Esophagus squamous epithelium (tissue), 5 donors: ENCODE results near the gene LZTR1. TPM values are rescaled to one million over a fixed set of nuclear protein-coding genes. Genes with fewer than 3 reads are reported as not detected.

Experiments used
- DNase-seq: peaks from one replicate; lab custom pipeline; 2025; lab: John Stamatoyannopoulos, UW
- H3K27ac ChIP-seq, 4 donors: fragments of 200-600 bp; sonication (generic); one replicate each; pipeline ENCODE4 v1.5.1; 2016 to 2019; ENCODE audit warnings: mild to moderate bottlenecking in 1 of 4
- H3K27me3 ChIP-seq, 4 donors: fragments of 200-600 bp; sonication (generic); 1 replicate in 3 of 4; 2 replicates in 1 of 4; pipeline versions ENCODE4 v1.5.1 to v1.6.0; 2017 to 2021; ENCODE audit warnings: antibody characterized with exemption in 1 of 4
- H3K36me3 ChIP-seq, 3 donors: fragments of 200-600 bp; sonication (generic); one replicate each; pipeline ENCODE4 v1.5.1; 2016 to 2019
- H3K4me1 ChIP-seq, 3 donors: fragments of 200-600 bp; sonication (generic); one replicate each; pipeline ENCODE4 v1.5.1; 2017 to 2019
- H3K4me3 ChIP-seq, 4 donors: fragments of 200-600 bp; sonication (generic); 1 replicate in 3 of 4; 2 replicates in 1 of 4; pipeline ENCODE4 v1.5.1; 2016 to 2019; ENCODE audit warnings: mild to moderate bottlenecking in 2 of 4, moderate library complexity in 1 of 4
- H3K9me3 ChIP-seq, 3 donors: fragments of 200-600 bp; sonication (generic); one replicate each; pipeline ENCODE4 v1.5.1; 2016 to 2019
- CTCF ChIP-seq, 6 experiments: fragments of 450-650 bp in 4 of 6; fragments of 200-600 bp in 2 of 6; sonication (generic) in 2 of 6; IDR thresholded peaks; one replicate each; pipeline ENCODE4 v1.5.1; 2016 to 2019; ENCODE audit warnings: antibody characterized with exemption in 6 of 6, mild to moderate bottlenecking in 4 of 6, moderate library complexity in 4 of 6
- POLR2A ChIP-seq, 4 donors: fragments of 450-650 bp; IDR thresholded peaks; one replicate each; pipeline ENCODE4 v1.6.1; 2017; ENCODE audit warnings: antibody characterized with exemption in 4 of 4, mild to moderate bottlenecking in 4 of 4, moderate library complexity in 3 of 4
- WGBS, 2 donors: methylation state at CpG; one replicate each; pipeline ENCODE4 v1.1.5; 2018; 5-methylcytosine and 5-hydroxymethylcytosine counted together
- intact Hi-C: fragments of 100-400 bp; cut with DNase I; formaldehyde crosslinking; loops from one replicate; pipeline ENCODE4 v1.15.0; 2022
- total RNA-seq, 4 donors: library from RNA; depleted of rRNA; stranded (reverse); fragments of >200 nt; gene quantifications; one replicate each; pipeline ENCODE4 v1.1.0, GENCODE V29; 2016
- donor health status: DM: yes; HTN: yes; CAD: no.

The LZTR1 gene
- total RNA-seq, 4 donors from 2014 or later, result 15.3 to 44.4 (median 25.5) TPM

DNA sequence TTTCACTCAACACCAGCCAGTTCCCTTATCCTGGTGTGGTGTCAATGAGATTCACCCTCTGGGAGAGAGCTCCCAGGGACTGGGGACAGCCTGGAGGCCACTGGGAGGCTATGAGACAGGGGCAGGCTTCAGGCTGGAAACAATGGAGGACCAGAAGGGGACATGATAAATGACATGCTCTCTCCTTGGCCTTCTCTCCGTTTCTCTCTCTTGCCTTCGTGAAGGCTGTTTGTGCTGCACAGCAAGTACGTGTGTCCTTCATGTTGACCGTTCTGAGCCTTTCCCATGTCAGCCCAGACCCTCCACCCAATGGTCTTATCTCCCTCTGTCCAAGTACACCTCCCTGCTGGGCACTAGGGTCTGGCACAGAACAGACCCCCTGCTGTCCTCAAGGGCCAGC is 1.6 kb upstream of the LZTR1 start:
- Histone ChIP-seq H3K4me3 (no peak overlapping the region), H3K27ac (peak overlapping the region in 1 of 4 donors; percentile 83), H3K9me3 (no peaks in the 10 kb centered on the region), H3K27me3 (no peaks in the 10 kb centered on the region), H3K4me1 (peaks cover 26 to 54% (median 27%) of the 10 kb centered on the region in 3 donors), H3K36me3 (peaks cover 0 to 20% (median 0%) of the 10 kb centered on the region in 3 donors)
- intact Hi-C loops, result no loop called here
- DNase-seq, result no peak
- TF ChIP-seq CTCF (IDR thresholded peaks at IDR 0.05) (no peak), POLR2A (IDR thresholded peaks at IDR 0.05) (no peak)
- 84 to 94% methylated on average over 4 of the region's 4 CpGs for WGBS, 2 donors

DNA sequence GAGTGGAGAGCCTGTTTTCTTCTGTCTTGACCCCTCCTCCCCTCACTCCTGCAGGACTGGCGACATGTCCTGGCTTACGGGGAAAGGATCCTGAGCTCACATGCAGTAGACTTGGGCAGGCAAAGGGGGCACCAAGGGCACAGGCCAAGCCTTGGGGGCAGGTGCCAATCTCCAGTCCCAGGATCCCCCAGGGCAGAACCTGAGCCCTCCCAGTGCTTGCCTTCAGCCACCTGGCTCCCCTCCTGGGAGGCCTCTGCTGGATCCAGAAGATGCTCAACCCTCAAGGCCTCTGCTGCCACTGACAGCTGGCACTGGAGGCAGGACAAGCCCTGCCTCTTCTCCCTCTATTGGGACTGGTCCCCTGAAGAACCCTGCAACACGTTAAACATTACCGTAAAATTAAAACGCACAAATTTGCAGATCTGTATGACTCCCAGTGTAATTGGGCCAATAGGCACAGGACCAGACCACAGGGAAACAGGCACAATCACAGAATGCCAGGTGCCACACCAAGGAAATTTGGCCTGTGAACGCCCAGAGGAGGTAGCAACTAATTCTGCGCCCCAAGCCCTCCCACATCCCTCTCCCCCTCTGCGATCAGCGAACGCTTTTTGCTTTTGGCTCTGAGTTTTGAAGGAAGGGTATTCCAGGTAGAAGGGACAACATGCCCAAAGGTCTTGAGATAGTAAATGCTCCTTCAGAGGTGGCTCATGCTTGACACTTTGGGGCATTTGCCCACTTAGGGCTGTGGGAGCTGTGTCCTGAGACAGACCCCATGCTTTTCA is 967 bp upstream of the LZTR1 start:
- DNase-seq, result no peak
- H3K36me3 ChIP-seq, result peaks cover 0 to 26% (median 0%) of the 10 kb centered on the region in 3 donors
- TF ChIP-seq POLR2A (IDR thresholded peaks at IDR 0.05), result no peak
- no peak for TF ChIP-seq CTCF (IDR thresholded peaks at IDR 0.05)
- peak overlapping the region; percentile 83 to 96 (median 90) for H3K27ac ChIP-seq
- H3K27me3 ChIP-seq, result no peaks in the 10 kb centered on the region
- H3K9me3 ChIP-seq, result no peaks in the 10 kb centered on the region
- WGBS, 2 donors, result 34 to 77% methylated on average over 8 to 10 of the region's 10 CpGs
- H3K4me1 ChIP-seq, result peaks cover 26 to 54% (median 27%) of the 10 kb centered on the region in 3 donors
- intact Hi-C loops, result no loop called here
- peak overlapping the region; percentile 57 to 91 (median 70) for H3K4me3 ChIP-seq

DNA sequence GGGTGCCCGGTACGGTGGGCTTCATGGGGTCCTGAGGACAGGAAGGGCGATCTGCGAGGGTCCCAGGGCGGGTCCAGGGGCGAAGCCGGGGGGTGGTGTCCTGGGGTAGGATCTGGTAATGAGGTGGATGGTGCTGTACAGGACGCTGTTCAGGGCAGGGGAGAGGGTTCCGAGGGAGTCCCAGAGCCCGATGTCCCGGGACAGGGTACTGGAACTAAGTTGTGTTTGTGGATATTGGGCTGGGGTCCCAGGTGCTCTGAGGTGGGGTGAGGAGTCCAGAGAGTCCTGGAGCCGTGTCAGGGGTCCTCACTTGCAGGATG is 426 bp downstream of the LZTR1 start:
- WGBS, 2 donors, result 0 to 4% methylated on average over 5 to 6 of the region's 12 CpGs
- peak overlapping the region; percentile 57 to 91 (median 70) for H3K4me3 ChIP-seq
- no peaks in the 10 kb centered on the region for H3K27me3 ChIP-seq
- H3K36me3 ChIP-seq, result peaks cover under 1 to 37% (median 3%) of the 10 kb centered on the region in 3 donors
- DNase-seq, result no peak
- no peaks in the 10 kb centered on the region for H3K9me3 ChIP-seq
- intact Hi-C loops, result no loop called here
- peaks cover 26 to 54% (median 27%) of the 10 kb centered on the region in 3 donors for H3K4me1 ChIP-seq
- TF ChIP-seq CTCF (IDR thresholded peaks at IDR 0.05) (no peak), POLR2A (IDR thresholded peaks at IDR 0.05) (no peak)
- peak overlapping the region; percentile 83 to 96 (median 90) for H3K27ac ChIP-seq

DNA sequence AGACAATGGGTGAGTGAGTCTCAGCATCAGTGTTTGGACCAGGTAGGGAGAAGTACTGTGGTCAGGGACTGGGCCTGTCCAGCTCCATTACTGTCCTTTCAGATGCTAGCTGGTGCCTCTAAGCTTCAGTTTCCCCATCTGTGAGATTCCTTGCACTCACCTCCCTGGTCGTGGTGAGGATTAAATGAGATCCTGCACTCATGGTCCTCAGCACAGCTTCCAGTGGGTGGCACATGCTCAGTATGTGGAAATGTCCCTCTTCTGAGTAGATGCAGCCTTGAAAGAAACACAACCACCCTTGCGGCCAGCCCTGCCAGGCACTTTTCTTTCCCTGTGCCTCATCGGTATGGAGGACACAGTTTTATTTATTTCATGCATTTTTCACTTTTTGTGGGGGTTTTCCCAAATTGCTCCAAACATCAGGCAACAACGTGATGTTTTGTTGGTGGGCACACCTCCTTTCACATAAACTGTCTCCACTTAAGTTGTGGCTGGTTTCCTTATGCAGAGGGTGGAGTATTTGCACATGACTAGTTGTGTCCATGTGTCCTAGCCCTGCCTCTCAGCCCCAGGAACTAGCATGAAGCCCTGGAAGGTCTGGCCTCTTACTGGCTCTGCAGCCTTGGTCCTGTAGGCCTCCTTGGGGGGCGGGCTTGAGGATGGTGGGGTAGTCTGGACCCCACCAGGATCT is 1.1 kb downstream of the LZTR1 start:
- WGBS, 2 donors, result 54 to 79% methylated on average over 4 to 5 of the region's 5 CpGs
- Histone ChIP-seq H3K27me3 (no peaks in the 10 kb centered on the region), H3K9me3 (no peaks in the 10 kb centered on the region), H3K4me1 (peaks cover 26 to 54% (median 27%) of the 10 kb centered on the region in 3 donors), H3K36me3 (peaks cover 5 to 44% (median 7%) of the 10 kb centered on the region in 3 donors), H3K4me3 (peak overlapping the region; percentile 57 to 91 (median 70)), H3K27ac (peak overlapping the region in 2 of 4 donors; percentile 83 to 94)
- no peak for TF ChIP-seq POLR2A (IDR thresholded peaks at IDR 0.05)
- TF ChIP-seq CTCF (IDR thresholded peaks at IDR 0.05), result no peak
- DNase-seq, result no peak
- intact Hi-C loops, result no loop called here

DNA sequence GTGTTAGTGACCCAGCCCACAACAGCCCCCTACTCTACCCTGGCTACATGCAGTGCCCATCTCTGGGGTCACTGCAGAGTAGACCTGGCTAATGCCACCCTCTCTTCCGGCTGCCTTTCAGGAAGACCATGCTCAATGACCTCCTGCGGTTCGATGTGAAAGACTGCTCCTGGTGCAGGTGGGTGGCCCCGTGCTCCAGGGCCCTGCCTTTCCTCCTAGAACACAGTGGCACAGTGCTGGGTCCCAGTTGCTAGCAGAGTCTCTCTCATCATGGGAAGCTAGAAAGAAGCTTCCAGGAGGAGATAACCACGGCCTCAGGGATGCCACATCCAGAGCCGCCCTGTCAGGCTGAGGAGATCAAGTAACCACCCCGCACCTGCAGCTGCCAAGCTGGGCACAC is 3.6 kb downstream of the LZTR1 start:
- H3K27me3 ChIP-seq, result no peaks in the 10 kb centered on the region
- peaks cover 12 to 36% (median 17%) of the 10 kb centered on the region in 3 donors for H3K4me1 ChIP-seq
- no peaks in the 10 kb centered on the region for H3K9me3 ChIP-seq
- no peak overlapping the region for H3K27ac ChIP-seq
- no peak for DNase-seq
- whole genome bisulfite sequencing, 2 donors, result 83 to 97% methylated on average over 2 to 3 of the region's 7 CpGs
- peaks cover 5 to 68% (median 8%) of the 10 kb centered on the region in 3 donors for H3K36me3 ChIP-seq
- no peak overlapping the region for H3K4me3 ChIP-seq
- TF ChIP-seq POLR2A (IDR thresholded peaks at IDR 0.05) (no peak), CTCF (IDR thresholded peaks at IDR 0.05) (no peak)
- intact Hi-C loops, result no loop called here
